GM18951 (cell line): ENCODE measurements around the gene TBC1D22B.
"Not testable (repeated sequence)": the region's sequence is repeated elsewhere in the genome, so short reads cannot be mapped to it uniquely, and the experiment has no call there.

Experiments used
- POLR2A ChIP-seq: IDR thresholded peaks from 4 replicates; pipeline ENCODE4 v1.6.1; 2011; ENCODE audit warnings: mild to moderate bottlenecking; ENCODE audit not compliant: insufficient read length, insufficient read depth; ENCODE audit errors: extremely low read depth
- in situ Hi-C: fragments of 300-500 bp; cut with MboI; formaldehyde crosslinking; loops from one replicate; pipeline ENCODE4 v1.12.0; 2022; ENCODE audit warnings: low sequenced_read_pairs, mixed read lengths, inconsistent platforms; ENCODE audit not compliant: unreplicated experiment

Gene TBC1D22B

DNA sequence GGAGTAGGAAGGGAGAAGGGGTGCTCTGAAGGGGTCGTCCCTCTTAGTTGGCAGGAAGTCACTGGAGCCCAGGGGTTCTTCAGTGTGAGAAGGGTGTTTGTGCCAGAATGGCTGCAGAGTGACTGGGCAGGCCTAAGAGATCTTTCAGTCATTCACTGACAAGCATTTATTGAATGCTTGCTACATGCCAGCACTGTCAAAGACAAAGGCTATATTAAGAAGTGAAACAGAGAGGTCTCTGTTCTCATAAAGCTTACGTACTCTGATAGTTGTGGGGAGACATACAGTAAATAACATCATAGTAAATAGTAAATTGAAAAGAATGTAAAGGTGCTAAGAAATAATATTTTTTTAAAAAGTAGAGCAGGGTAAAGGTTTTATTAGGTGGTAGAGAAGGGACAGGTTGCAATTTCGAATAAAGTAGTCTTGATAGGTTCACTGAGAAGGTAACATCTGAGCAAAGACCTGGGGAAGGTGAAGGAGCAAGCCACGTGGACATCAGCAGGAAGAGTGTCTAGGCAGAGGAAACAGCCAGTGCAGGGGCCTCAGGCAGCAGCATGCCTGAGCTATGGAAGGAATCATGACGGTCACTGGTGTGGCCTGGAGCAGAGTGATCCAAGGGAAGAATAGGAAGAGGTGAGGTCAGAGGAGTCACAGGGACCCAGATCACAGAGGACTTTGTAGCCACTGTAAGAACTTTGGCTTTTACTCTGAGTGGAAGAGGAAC is 59.9 kb downstream of the TBC1D22B start:
- no peak for TF ChIP-seq POLR2A
- in situ Hi-C loops: no loop called here

DNA sequence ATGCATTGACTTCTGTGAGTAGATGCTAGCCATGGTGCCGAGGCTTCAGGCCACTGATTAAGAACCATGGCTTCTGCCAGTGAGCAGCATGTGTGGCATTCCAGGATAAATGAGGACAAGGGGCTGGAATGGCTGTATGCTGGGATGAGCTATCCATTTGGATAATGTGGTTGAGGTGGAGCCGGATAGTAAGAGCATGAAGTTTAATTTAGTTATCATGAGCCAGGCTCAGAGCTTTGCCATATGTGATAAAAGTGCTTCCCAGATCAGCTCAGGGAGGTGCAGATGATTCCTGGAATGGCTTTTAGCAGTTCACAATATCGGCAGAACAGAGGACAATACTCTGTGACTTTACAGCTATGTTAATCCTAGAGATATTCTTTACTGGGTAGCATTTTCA is 61.6 kb downstream of the TBC1D22B start:
- no peak for TF ChIP-seq POLR2A
- in situ Hi-C loops: no loop called here

DNA sequence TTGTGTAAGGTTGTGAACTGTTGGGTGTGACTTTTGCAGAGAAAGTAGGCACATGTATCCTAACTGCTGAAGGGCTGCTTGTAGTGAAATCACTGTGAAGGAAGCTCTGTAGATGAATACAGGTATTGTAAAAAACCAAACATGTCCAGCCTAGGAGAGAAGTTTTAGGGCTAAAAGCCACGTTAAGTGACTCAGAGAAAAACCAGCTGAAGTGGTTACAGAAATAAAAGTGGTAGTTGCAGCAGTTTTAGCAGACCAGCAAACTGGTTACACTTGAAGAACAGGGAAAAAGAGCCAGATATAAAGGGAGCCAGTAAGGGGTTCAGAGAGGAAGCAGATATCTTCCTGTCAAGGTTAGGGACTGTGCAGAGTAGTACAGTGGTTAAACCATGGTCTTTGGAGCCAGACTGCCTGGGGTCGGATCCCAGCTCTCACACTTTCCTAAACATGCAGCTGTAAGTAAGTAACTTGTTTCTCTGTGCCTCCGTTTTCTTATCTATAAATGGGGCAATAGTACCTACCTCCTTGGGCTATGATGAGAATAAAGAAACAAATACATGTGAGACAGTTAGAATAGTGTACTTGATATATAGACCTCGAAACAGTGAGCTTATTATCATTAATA is 62.4 kb downstream of the TBC1D22B start:
- in situ Hi-C loops: no loop called here
- TF ChIP-seq POLR2A: no peak

DNA sequence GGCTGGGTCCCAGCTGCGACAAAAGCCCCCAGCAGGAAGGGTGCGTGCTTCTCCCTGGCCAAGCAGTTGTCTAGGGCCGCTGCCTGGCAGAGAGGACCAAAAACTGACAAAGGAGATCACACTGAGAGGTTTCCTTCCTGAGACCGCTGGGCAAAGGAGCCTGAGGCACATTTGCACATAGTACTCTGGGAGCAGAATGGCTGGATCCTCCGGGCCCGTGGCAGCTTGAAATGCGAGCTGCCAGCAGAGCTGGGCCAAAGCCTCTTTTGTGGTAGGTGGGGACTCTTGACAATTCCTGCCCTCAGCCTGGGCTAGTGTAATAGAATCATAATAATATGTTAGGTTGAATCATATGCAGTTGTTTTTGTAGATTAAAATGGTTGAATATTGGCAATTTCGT is 63.1 kb downstream of the TBC1D22B start:
- TF ChIP-seq POLR2A: no peak
- in situ Hi-C loops: no loop called here

DNA sequence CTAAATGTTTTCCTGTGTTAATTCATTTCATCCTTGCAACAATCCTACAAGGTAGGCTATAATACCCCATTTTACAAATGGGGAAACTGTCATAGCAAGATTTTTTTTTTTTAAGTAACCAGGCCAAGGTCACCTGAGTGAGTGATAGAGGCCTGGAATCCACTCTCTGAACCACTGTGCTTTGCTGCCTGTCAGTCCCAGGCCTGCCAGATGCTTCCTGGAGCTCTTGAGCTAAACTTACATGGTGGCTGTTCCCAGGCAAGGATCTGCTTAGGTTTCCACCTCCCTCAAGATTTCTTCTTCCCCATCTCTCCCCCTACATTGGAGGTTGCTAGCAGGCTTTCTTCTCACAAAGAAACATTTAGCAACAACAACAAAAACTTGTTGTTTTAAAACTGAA is 63.5 kb downstream of the TBC1D22B start:
- no peak for TF ChIP-seq POLR2A

DNA sequence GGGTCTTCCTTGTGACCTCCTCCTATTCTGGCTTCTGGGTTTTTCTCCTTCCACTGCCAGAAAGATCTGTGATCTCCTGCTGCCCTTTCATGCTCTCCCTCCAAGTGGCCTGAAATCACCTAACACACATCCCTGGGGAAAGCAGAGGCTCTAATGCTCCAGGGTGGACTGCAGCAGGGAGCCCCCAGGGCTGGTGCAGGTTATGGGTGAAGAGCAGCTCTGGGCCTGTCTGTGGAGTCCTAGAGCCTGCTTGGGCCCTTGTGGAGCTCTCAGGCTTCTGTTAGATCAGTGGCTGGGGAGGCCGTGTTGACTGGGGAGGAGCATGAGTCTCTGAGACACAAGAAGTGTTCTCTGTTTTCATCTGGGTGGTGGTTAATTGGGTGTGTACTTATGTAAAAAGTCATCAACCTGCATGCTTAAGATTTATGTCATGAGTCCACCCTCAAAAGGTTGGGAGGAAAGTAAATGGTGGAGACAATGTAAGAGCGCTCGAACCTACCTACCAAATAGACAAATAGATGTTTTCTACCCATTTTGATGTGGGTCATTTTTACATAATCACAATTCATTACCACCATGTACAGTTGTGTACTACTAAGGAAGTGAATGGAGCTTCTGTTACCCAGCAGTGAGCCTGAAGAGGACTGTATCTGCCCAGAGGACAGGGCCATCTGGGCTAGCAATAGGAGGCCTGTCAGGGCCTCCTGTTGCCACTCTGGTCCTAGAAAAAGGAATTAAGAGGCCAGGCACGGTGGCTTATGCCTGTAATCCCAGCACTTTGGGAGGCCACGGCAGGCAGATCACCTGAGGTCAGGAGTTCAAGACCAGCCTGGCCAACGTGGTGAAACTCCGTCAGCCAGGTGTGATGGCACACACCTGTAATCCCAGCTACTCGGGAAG is 64.2 kb downstream of the TBC1D22B start:
- TF ChIP-seq POLR2A: no peak
- in situ Hi-C loops: no loop called here

More for the DNA sequence above, 63.5 kb downstream of the TBC1D22B start:
- in situ Hi-C loops: no loop called here

DNA sequence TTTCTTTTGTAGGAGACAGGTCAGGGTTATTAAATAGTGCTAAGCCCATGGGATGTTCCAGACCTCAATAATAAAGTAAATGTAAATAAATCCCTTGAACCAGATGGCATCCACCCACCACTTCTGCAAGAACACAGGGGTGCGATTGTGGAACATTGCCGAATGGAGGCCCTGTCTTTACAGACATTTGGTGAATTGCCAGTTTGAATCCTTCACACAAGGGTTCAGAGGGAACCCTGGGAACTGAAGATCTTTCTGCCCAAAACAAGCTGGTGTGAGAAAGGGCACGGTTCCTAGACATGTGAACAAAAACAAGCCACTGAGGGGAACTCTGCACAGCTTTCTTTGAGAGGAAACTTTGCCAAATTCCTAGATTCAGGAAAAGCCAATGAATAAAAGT is 66.0 kb downstream of the TBC1D22B start:
- no peak for TF ChIP-seq POLR2A

DNA sequence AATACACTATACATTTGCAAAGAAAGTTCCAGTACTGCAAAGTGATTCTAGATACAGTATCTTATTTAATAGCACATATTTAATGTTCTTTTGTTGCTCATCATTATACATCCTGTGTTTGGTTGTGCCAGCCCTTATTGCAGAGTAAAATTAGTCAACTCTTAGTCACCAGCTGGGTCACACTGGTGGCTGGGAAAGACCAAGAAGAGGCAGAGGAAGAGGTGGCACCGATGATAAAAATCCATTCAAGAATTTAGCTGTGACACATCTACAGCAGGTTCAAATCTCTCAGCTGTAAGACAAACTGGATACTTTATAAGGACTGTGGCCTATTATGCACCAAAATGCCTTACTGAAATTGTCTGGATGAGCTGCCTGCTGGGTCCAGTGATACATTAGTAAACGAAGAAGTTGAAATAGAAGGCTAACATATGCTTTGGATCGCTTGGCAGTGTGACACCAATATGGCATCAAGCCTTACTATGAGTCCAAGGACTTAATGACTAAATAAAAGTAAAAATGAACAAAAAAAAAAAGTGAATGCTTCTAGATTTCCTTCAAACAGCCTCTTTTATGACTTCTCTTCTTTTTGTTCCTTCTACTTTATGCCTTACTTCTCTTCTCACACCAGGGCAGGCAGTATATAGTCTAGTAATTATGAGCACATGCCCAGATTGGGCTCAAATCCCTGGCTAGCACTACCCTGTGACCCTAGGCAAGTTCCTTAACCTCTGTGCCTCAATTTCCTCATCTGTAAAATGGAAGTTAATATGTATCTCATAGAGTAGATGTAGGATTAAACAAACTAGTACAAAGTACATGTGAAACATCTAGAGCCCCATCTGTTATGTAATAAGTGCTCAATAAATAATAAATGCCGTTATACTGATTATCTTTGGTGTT is 66.8 kb downstream of the TBC1D22B start:
- no peak for TF ChIP-seq POLR2A
- in situ Hi-C loops: no loop called here

More for the DNA sequence above, 66.0 kb downstream of the TBC1D22B start:
- in situ Hi-C loops: no loop called here

DNA sequence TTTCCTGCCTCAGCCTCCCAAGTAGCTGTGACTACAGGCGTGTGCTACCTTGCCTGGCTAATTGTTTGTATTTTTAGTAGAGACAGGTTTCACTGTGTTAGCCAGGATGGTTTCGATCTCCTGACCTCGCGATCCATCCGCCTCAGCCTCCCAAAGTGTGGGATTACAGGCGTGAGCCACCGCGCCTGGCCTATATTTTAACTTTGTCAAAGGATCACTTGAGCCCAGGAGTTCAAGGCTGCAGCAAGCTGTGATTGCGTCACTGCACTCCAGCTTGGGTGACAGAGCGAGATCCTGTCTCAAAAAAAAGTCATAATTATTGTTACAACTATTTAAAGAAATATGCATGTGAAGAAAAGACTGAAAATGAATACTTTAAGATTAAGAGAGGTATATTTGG is 72.8 kb downstream of the TBC1D22B start:
- in situ Hi-C loops: not testable (repeated sequence)

DNA sequence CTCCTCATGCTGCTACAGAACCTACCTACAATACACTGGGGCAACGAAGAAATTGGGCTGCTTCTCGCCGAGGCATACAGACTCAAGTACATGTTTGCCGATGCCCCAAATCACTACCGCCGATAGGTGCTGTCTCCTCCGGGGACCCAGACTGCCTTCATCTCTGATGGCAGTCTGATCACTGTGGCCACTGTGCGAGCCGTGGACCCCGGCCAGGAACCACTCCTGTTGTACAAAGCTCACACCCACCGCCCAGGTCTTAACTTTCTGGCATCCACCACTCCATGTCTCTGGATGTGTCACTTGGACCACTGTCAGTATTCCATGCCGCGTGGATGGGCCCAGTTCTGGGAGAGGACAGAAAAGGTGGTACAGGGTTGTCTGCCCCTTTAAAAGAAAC is 73.5 kb downstream of the TBC1D22B start:
- no peak for TF ChIP-seq POLR2A
- in situ Hi-C loops: no loop called here

DNA sequence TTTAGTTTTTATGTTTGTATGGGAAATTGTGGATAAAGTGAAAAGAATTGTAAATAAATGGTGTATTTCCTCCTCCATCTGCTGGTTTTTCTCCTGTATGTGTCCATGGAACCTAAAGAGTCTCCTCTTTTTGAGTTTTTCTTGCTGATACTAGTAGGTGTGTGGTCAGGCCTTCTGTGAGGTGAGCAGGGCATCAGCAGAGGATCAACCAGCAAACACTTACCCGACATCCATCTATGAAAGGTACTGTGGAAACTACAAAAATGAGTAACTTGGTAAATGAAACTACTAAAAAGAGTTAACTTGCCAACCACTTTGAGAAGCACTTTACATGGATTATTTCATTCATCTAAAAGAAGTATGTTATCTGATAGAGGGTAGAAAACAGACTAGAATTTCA is 75.3 kb downstream of the TBC1D22B start:
- no peak for TF ChIP-seq POLR2A
- in situ Hi-C loops: no loop called here

DNA sequence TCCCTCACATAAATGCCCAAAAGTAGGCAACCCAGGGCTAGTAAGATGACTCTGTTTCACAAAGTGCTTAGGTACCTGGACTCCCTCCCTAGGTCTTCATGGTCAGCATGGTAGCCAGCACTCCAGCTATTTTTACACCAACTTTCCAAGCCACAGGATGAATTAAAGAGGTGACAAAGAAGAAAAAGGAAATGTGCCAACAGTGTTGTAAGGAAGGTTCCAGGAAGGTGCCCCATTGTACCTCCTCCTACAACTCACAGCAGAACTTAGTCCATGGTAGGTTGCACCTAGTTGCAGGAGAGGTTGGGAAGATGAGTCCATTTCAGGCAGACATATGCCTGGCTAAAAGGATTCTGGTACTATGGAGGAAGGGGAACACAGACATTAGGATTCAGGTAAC is 76.5 kb downstream of the TBC1D22B start:
- no peak for TF ChIP-seq POLR2A
- in situ Hi-C loops: no loop called here

DNA sequence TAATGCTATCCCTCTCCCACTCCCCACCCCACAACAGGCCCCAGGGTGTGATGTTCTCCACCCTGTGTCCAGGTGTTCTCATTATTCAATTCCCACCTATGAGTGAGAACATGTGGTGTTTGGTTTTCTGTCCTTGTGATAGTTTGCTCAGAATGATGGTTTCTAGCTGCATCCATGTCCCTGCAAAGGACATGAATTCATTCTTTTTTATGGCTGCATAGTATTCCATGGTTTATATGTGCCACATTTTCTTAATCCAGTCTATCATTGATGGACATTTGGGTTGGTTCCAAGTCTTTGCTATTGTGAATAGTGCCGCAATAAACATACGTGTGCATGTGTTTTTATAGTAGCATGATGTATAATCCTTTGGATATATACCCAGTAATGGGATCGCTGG is 80.7 kb downstream of the TBC1D22B start:
- in situ Hi-C loops: not testable (repeated sequence)
